Common myeloid progenitor, CD34-positive (primary cell): Measurements from ENCODE around the gene SLC26A1.

Experiments used
- CTCF ChIA-PET: fragments of 350-600 bp; sonication (Branson Sonifier 250); formaldehyde crosslinking; loops from one replicate; lab custom pipeline; 2021; ENCODE audit warnings: antibody characterized with exemption; lab: Charles Lee
- POLR2A ChIA-PET: fragments of 350-600 bp; sonication (Branson Sonifier 250); formaldehyde crosslinking; loops from one replicate; lab custom pipeline; 2021; ENCODE audit warnings: antibody characterized with exemption; lab: Charles Lee
- DNase-seq, 3 donors: peaks; one replicate each; pipeline versions ENCODE4 v3.0.0 to v3.0.0-alpha.2; 2013
- H3K27ac ChIP-seq, 2 experiments: 1 replicate in 1 of 2; 2 replicates in 1 of 2; pipeline ENCODE4 v1.7.0; 2013; ENCODE audit warnings: inconsistent platforms in 2 of 2, low read length in 2 of 2, mild to moderate bottlenecking in 2 of 2, low read depth in 1 of 2, moderate library complexity in 1 of 2; ENCODE audit not compliant: severe bottlenecking in 2 of 2, insufficient read depth in 1 of 2, poor library complexity in 1 of 2
- H3K27me3 ChIP-seq, 5 experiments: replicated peaks in 2 of 5; 1 replicate in 3 of 5; 2 replicates in 2 of 5; pipeline versions ENCODE4 v1.6.1 to v1.7.0; 2013; ENCODE audit warnings: low read length in 4 of 5, mild to moderate bottlenecking in 2 of 5, moderate library complexity in 2 of 5, inconsistent platforms in 1 of 5; ENCODE audit not compliant: insufficient read depth in 5 of 5, control insufficient read depth in 4 of 5
- H3K36me3 ChIP-seq, 4 experiments: 1 replicate in 2 of 4; 2 replicates in 2 of 4; pipeline versions ENCODE4 v1.6.1 to v1.7.0; 2013; ENCODE audit warnings: low read length in 3 of 4, control low read depth in 1 of 4, mild to moderate bottlenecking in 1 of 4; ENCODE audit not compliant: control insufficient read depth in 4 of 4, insufficient read depth in 4 of 4
- H3K4me1 ChIP-seq, 4 experiments: 1 replicate in 3 of 4; 2 replicates in 1 of 4; pipeline versions ENCODE4 v1.6.1 to v1.7.1; 2013; ENCODE audit warnings: low read length in 3 of 4, mild to moderate bottlenecking in 3 of 4, control low read depth in 1 of 4, inconsistent platforms in 1 of 4, moderate library complexity in 1 of 4; ENCODE audit not compliant: control insufficient read depth in 4 of 4, insufficient read depth in 4 of 4; ENCODE audit errors: control extremely low read depth in 1 of 4
- H3K4me3 ChIP-seq, 7 experiments: 1 replicate in 4 of 7; 2 replicates in 3 of 7; pipeline versions ENCODE4 v1.5.1 to v1.7.0; 2013; ENCODE audit warnings: mild to moderate bottlenecking in 7 of 7, low read length in 6 of 7, moderate library complexity in 6 of 7, inconsistent platforms in 2 of 7, low read depth in 2 of 7, control low read depth in 1 of 7; ENCODE audit not compliant: insufficient read depth in 4 of 7, control insufficient read depth in 1 of 7; ENCODE audit errors: extremely low read depth in 1 of 7
- H3K9me3 ChIP-seq, 5 experiments: 1 replicate in 4 of 5; 2 replicates in 1 of 5; pipeline versions ENCODE4 v1.6.1 to v1.7.1; 2013; ENCODE audit warnings: low read length in 4 of 5, mild to moderate bottlenecking in 2 of 5, inconsistent platforms in 1 of 5, low read depth in 1 of 5, moderate library complexity in 1 of 5; ENCODE audit not compliant: control insufficient read depth in 4 of 5, insufficient read depth in 2 of 5; ENCODE audit errors: control extremely low read depth in 1 of 5
- WGBS: methylation state at CpG from one replicate; pipeline ENCODE4 v1.1.5; 2013; ENCODE audit not compliant: insufficient coverage; 5-methylcytosine and 5-hydroxymethylcytosine counted together

SLC26A1 gene

GRCh38 chr4:1028574-1029220 lies 35.5 kb upstream of the SLC26A1 start:
- ChIA-PET POLR2A (no interaction called here), CTCF (interaction anchor here (1.5 kb wide), 1 partner anchor 23 kb away, joined by 3 read pairs; no protein-coding TSS in a partner anchor)
- H3K4me1 ChIP-seq, result peaks cover 0 to 4% (median 0%) of the 10 kb centered on the region in 4 experiments
- WGBS, result 86% methylated on average over 36 of the region's 36 CpGs
- peaks cover 0 to 29% (median 0%) of the 10 kb centered on the region in 5 experiments for H3K27me3 ChIP-seq
- no peak overlapping the region for H3K27ac ChIP-seq
- no peaks in the 10 kb centered on the region for H3K9me3 ChIP-seq
- no peak for DNase-seq
- H3K4me3 ChIP-seq, result no peak overlapping the region
- H3K36me3 ChIP-seq, result peaks cover 0 to 19% (median 10%) of the 10 kb centered on the region in 4 experiments

GRCh38 chr4:1027915-1028238 lies 34.7 kb upstream of the SLC26A1 start:
- WGBS, result 94% methylated on average over 5 of the region's 9 CpGs
- CTCF ChIA-PET, result interaction anchor here (1.5 kb wide), 1 partner anchor 23 kb away, joined by 3 read pairs; no protein-coding TSS in a partner anchor
- DNase-seq, result no peak
- POLR2A ChIA-PET, result no interaction called here
- Histone ChIP-seq H3K4me1 (peaks cover 0 to 4% (median 0%) of the 10 kb centered on the region in 4 experiments), H3K36me3 (peaks cover 0 to 19% (median 10%) of the 10 kb centered on the region in 4 experiments), H3K9me3 (no peaks in the 10 kb centered on the region), H3K27me3 (peaks cover 0 to 24% (median 0%) of the 10 kb centered on the region in 5 experiments), H3K4me3 (no peak overlapping the region), H3K27ac (no peak overlapping the region)

- WGBS, result 90% methylated on average over 20 of the region's 26 CpGs
- DNase-seq, result no peak
- CTCF ChIA-PET, result interaction anchor here (1.5 kb wide), 1 partner anchor 24 kb away, joined by 3 read pairs; no protein-coding TSS in a partner anchor
- POLR2A ChIA-PET, result no interaction called here
- H3K4me1 ChIP-seq, result peaks cover 0 to 4% (median 0%) of the 10 kb centered on the region in 4 experiments
- H3K36me3 ChIP-seq, result peaks cover 0 to 20% (median 10%) of the 10 kb centered on the region in 4 experiments
- H3K27ac ChIP-seq, result no peak overlapping the region
- no peaks in the 10 kb centered on the region for H3K9me3 ChIP-seq
- H3K27me3 ChIP-seq, result peaks cover 0 to 19% (median 0%) of the 10 kb centered on the region in 5 experiments
- no peak overlapping the region for H3K4me3 ChIP-seq
Measured at GRCh38 chr4:1027219-1027914, 34.2 kb upstream of the SLC26A1 start.

GRCh38 chr4:1026115-1026514 lies 32.9 kb upstream of the SLC26A1 start:
- Histone ChIP-seq H3K36me3 (peaks cover 0 to 20% (median 10%) of the 10 kb centered on the region in 4 experiments), H3K9me3 (no peaks in the 10 kb centered on the region), H3K27me3 (peaks cover 0 to 11% (median 0%) of the 10 kb centered on the region in 5 experiments), H3K27ac (no peak overlapping the region), H3K4me1 (peaks cover 0 to 4% (median 0%) of the 10 kb centered on the region in 4 experiments), H3K4me3 (no peak overlapping the region)
- CTCF ChIA-PET, result no interaction called here
- POLR2A ChIA-PET, result no interaction called here
- DNase-seq, result peak in 1 of 3 donors; percentile 49
- WGBS, result 68% methylated on average over 17 of the region's 17 CpGs

- peaks cover 0 to 5% (median 0%) of the 10 kb centered on the region in 5 experiments for H3K27me3 ChIP-seq
- ChIA-PET POLR2A (no interaction called here), CTCF (no interaction called here)
- no peaks in the 10 kb centered on the region for H3K9me3 ChIP-seq
- peaks cover 0 to 20% (median 10%) of the 10 kb centered on the region in 4 experiments for H3K36me3 ChIP-seq
- no peak overlapping the region for H3K27ac ChIP-seq
- DNase-seq, result no peak
- H3K4me1 ChIP-seq, result peaks cover 0 to 4% (median 0%) of the 10 kb centered on the region in 4 experiments
- H3K4me3 ChIP-seq, result no peak overlapping the region
- over 99% methylated on average over 12 of the region's 32 CpGs for WGBS
Measured at GRCh38 chr4:1024882-1025545, 31.8 kb upstream of the SLC26A1 start.

- Histone ChIP-seq H3K36me3 (peaks cover 0 to 20% (median 10%) of the 10 kb centered on the region in 4 experiments), H3K4me1 (peaks cover 0 to 6% (median 2%) of the 10 kb centered on the region in 4 experiments), H3K27me3 (peaks cover 0 to 5% (median 0%) of the 10 kb centered on the region in 5 experiments), H3K27ac (no peak overlapping the region), H3K9me3 (no peaks in the 10 kb centered on the region), H3K4me3 (no peak overlapping the region)
- CTCF ChIA-PET, result no interaction called here
- WGBS, result 97% methylated on average over 47 of the region's 83 CpGs
- DNase-seq, result no peak
- POLR2A ChIA-PET, result no interaction called here
Measured at GRCh38 chr4:1023895-1024740, 30.9 kb upstream of the SLC26A1 start.
